NCI-H345 treated with DMSO at 0.1 percent for 48 hours (cell line): ENCODE measurements around the gene VWA8.
"Not testable (repeated sequence)": the region's sequence is repeated elsewhere in the genome, so short reads cannot be mapped to it uniquely, and the experiment has no call there.

Experiments used
- DNase-seq: peaks from one replicate; lab custom pipeline; 2025; ENCODE audit not compliant: unreplicated experiment; lab: John Stamatoyannopoulos, UW

The VWA8 gene

DNA sequence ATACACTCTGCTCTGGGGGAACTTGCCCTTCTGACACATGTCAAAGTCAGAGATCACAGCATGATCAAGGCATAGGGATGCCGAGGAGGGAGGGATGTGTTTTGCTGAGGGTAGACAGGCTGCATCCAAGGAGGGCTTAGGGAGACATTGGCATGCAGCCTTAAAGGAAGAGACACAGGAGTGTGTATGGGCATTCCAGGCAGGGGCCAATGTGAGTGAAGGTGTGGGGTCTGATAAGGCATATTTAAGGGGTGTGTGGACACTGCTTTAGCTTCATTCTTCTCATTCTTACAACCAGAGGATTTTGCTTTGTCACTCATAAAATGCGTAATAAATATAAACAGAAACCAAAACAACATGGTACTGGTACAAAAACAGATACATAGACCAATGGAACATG, 310.2 kb downstream of the VWA8 start:
- DNase-seq = no peak

DNA sequence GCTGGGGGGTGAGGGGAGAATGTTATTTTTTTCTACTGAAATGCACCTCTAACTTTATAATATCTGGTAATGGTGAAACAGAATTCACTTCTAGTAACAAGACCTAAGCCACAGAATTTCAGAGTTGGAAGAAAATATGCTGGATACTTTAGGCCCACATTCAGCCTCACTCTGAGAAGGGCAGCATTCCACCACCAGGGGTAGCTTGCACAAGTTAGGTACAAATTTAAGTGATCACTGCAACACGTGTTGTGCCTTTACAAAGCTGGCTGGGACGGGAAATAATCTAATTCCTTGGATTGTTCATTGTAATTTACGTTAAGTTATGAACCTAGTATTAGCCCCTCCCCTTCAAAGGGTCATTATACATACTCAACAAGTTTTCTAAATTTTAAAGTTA, 311.2 kb downstream of the VWA8 start:
- no peak for DNase-seq

DNA sequence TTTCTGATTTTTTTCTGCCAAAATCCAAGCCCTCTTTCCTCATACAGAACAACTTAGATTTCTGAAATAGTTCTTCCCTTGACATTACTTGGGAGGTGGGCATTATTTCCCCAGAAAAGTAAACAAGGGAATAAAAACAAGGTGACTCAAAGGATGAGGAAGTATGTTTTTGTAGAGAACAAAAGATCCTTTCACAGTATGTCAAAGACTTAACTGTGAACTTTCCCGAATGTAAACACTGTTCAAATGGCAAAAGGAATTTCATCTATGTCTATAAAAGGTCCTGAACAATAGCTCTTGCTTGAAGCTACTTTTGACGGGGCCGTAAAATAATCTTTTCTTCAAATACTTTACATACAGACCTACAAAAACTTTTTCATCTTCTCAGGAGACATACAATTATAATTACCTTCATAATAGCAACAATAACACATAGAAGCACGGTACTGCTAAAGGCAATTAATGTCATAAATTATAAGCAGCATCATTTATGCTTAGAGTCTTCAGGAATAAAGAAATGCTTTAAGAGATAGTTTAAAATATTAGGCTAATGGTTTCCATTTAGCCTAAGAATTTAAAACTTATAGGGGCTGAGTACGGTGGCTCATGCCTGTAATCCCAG, 312.5 kb downstream of the VWA8 start:
- DNase-seq = no peak

DNA sequence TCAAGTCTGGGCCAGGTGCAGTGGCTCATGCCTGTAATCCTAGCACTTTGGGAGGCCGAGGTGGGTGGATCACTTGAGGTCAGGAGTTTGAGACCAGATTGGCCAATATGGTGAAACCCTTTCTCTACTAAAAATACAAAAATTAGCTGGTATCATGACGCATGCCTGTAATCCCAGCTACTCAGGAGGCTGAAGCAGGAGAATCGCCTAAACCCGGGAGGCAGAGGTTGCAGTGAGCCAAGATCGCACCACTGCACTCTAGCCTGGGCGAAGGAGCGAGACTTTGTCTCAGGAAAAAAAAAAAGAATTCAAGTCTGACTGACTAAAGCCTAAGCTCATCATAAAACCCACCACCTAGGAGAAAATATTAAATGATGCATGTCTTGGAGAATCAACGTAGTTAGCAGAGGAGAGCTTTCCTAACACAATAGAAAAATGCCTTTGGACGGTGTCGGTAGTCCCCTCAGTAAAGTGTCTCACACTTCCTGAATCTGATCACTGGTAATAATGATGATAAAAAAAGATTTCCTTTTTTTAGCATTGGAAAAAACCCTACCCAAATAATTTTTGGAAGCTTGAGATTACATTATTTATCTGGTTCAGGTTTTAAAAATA, 313.1 kb downstream of the VWA8 start:
- DNase-seq = not testable (repeated sequence)

DNA sequence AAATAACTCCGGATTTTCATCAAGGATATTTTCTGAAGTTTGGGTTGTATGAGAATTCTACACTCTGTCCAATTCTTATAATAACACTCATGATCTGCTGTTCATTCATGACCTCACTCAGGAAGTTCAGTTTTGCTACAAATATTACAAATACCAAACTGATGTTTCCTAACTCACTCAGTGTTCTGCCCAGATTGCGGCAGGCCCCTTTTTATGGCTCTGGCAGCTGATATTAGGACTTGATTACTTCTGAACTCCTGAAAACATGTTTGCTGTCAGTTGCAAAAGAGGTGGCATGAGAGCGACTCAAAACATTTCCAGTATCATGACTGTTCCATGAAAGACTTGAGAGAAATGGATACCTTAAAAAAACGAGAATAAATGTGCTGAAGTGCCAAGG, 315.6 kb downstream of the VWA8 start:
- DNase-seq = no peak

DNA sequence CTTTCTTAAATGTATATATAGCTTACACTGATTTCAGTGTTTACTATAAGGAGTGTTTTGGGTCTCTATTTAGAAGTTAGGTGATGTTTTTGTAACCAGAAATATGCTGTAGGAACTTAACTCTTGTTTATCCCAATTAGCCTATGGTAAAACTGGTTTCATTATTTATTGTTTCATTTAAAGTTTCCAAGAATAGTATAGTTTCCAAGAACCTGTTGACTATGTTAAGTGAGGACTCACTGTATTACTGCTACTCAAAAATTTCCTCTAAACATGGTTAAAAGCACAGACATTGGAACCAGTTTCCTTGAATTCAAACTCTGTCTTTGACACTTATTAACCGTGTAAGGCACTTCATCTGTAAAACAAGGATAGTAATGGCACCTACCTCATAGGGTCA, 316.2 kb downstream of the VWA8 start:
- no peak for DNase-seq

DNA sequence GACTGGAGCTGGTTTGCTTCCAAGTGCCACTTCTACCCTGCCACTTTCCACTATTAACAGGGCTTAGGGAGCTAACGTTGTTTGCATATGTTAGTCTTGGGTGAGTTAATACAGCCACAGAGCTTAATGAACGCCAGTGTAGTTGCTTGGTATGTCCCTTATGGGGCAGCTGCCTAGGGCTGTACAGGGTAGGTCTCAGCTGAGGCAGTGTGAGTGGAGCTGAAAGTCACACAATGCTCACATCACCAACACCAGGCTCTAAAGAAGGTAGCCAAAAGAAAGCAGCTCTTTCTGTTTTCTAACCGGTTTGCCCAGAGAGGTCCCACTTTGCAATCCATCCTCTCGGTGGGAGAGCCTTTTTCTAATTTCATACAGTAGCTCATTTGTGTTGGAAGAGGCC, 317.4 kb downstream of the VWA8 start:
- no peak for DNase-seq

DNA sequence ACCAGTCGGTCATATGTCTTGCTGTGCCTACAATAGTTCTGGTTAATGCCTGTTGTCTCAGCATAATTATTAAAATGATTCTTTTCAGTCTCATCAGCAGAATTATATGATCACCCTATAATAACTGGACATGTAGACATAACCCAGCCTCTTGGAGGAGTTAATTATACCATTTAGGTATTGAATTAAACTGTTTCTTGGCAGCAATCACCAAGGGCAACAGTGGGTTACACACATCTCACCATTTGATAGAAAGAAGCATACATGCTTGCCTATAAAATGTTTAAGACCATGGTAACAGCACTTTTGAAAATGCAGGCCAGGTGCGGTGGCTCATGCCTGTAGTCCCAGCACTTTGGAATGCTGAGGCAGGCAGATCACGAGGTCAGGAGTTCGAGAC, 318.9 kb downstream of the VWA8 start:
- DNase-seq = no peak

DNA sequence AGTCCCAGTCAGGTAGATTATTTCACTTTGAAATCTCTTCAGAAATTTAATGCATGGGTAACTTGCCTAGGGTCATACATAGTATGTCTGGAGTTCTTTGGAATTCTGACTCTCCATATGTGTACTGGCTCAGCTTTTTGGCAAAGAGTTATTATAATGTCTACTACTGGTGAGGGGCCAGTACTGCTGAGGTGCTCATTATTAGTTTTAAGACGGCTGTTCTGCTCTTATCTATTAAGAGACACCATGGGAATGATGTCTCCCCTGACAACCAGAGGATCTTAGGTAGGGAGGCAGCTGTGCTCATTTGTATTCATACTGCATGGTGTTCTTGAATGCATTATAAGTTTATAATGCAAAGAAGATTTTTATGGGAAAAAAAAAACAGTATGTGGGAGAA, 319.5 kb downstream of the VWA8 start:
- DNase-seq = no peak

DNA sequence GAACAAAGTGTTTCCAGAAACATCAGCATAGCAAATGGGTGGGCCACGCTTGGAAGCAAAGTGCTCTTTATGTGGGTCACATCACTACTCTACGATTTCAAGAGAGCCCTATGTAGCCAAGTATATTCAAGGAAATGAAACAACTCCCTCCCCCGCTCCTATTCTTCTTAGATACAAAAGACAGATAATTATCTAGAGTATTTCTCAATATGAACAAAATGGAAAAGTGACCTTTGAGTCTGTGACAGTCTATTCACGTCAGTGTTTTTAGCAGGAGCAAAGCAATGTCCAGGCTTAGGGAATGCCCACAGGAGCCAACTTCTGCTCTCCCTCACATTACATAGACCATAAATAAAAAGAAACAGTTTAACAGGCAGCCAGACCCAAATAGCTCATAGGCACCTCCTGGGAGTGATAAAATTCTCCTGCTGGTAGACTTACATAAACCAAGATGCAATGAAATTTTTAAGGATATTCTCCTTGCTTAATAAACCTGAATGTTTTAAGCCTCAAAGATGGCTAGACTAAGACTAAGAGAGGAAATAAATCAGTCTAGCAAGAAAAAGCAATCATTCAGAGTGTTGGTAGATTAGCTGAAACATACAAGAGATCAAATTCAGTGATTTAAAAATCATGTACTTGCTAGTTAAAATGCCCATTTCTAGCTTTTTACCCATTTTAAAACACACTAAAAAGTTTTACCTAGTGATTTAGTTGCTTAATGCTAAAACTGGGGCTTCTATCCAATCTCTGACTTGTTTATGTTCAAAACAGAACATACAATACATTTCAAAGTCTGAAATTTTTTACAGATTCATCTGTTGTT, 320.7 kb downstream of the VWA8 start:
- DNase-seq = no peak

DNA sequence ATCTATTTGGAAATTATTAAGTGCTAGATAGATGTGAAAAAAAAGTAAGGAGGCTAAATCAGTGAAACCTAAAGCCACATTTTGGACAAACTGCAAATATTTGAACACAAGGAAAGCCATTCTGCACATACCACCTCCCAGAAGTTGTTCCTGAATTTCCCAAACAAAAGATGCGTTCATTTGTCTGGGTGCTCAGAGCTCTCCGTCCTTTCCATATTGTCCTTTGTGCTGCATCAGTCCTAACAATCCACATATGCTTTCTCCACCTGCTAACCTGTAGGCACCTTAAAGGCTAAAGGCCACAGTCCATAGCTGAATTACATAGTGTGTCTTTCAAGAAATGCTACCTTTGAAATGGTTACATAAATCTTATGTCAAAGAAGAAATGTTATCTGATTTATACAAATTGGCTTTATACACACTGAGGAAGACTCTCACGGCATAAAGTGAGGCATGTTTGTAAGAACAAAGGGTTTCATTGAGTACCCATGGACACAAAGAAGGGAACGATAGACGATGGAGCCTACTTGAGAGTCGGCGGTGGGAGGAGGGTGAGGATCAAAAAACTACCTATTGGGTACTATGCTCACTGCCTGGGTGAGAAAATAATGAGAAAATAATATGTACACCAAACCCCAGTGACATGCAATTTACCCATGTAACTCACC, 321.5 kb downstream of the VWA8 start:
- DNase-seq = no peak

DNA sequence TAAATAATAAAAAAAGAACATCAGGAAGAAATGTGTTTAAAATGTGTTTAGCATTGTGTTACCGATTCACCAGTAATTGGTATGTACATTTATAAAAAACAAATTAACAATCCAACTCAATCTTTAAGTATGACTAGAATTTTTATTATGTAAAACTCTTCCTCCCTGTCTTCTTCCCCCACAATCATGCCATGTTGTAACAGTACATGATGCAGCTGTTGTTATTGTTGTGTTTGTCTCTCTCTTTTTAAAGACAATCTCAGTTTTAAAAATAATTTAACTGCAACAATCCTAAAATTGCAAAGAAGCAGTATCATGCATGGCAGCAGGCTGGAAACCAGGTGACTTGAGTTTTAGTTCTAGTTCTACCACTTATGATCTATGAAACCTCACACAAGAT, 323.3 kb downstream of the VWA8 start:
- DNase-seq = no peak

DNA sequence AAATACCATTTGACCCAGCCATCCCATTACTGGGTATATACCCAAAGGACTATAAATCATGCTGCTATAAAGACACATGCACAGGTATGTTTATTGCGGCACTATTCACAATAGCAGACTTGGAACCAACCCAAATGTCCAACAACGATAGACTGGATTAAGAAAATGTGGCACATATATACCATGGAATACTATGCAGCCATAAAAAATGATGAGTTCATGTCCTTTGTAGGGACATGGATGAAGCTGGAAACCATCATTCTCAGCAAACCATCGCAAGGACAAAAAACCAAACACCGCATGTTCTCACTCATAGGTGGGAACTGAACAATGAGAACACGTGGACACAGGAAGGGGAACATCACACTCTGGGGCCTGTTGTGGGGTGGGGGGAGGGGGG, 323.9 kb downstream of the VWA8 start:
- DNase-seq = not testable (repeated sequence)

DNA sequence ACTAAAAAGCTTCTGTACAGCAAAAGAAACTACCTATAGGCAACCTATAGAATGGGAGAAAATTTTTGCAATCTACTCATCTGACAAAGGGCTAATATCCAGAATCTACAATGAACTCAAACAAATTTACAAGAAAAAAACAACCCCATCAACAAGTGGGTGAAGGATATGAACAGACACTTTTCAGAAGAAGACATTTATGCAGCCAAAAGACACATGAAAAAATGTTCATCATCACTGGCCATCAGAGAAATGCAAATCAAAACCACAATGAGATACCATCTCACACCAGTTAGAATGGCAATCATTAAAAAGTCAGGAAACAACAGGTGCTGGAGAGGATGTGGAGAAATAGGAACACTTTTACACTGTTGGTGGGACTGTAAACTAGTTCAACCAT, 324.3 kb downstream of the VWA8 start:
- not testable (repeated sequence) for DNase-seq

DNA sequence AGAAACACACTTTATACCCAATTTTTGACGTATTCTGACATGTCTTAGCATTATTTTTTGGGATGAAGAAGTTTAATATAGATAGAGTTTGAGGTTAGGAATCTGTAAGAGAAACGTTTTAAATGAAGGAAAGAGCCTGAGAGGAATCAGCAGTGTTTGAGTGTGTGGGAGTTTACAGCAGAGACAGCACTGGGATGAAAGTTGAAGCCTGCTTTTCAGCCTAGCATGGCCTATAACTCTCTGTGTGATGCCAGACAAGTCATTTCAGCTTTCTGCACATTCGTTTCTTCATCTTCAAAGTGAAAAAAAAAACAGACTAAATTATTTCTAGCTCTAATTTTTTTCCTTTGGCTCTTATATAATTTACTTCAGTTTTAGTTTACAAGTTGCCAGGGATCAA, 326.5 kb downstream of the VWA8 start:
- no peak for DNase-seq

DNA sequence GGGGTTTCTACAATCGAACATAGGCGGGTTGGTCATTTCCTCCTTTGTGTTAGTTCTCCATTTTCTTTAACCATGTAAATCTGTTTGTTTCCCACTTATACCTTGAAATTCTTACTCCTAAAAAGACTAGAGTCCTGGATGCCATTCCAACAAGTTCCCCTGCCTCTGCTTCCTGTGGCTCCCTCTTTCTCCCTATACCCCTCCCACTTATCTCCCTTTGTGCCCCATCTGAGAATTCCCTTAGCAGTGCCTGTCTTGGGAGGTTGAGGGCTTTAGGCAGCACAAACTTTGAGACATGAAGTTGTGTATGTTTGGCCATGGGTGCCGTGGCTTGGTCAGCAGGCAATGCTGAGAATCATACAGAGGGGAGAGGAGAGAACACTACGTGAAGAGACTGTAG, 327.1 kb downstream of the VWA8 start:
- DNase-seq = no peak

DNA sequence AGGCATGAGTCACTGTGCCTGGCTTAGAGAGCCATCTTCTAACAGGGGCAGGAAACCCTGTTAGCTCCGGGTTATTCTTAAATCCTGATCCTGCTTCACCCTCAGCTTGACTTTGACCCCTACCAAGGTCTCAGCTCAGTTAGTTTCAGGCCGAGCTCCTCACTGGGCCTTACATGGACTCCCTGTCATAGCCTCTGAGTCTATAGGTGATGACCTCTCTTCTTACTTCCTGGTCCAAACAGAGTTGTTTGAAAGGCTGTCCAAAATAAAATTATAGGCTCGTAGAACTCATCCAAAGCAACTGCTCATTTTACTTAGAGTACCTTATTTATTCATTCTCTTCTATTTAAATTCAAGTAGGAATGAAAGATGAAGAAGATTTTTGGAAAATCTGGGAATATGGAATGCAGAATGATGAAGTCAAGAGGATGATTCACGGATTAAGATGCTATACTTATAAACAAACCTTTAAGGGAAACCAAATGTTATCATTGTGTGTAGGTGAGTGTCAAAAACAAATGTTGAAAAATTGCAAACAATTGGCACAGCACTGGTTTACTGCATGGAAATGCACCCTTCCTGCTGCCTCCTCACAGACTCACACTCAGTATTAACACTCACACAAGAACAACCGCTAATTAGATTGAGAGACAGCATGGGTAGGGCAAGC, 329.5 kb downstream of the VWA8 start:
- no peak for DNase-seq

DNA sequence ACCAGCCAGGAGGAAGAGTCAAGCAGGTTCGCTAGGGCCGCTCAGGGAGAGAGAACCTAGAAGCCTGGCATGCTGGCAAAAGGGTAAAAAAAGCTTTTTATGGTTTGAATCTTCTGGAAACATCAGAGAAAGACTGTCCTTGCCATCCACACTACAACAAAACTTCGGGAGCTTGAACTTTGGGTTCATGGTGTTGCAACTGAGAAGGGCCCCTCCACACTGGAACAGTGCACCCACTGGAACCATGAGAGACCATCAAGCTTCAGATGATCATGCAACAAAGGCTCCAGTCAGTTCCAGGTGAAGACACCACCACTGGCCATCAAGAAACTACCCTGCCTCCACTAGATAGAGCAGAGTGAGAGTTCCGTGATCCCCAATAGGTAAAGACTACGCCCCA, 333.5 kb downstream of the VWA8 start:
- DNase-seq = no peak

DNA sequence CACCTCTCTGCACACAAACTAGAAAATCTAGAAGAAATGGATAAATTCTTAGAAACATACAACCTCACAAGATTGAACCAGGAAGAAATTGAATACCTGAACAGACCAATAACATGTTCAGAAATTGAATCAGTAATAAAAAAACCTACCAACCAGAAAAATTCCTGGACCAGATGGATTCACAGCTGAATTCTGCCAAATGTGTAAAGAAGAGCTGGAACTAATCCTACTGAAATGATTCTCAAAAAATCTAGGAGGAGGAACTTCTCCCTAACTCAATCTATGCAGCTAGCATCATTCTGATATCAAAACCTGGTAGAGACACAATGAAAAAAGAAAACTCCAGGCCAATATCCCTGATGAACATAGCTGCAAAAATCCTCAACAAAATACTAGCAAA, 336.9 kb downstream of the VWA8 start:
- DNase-seq = no peak

DNA sequence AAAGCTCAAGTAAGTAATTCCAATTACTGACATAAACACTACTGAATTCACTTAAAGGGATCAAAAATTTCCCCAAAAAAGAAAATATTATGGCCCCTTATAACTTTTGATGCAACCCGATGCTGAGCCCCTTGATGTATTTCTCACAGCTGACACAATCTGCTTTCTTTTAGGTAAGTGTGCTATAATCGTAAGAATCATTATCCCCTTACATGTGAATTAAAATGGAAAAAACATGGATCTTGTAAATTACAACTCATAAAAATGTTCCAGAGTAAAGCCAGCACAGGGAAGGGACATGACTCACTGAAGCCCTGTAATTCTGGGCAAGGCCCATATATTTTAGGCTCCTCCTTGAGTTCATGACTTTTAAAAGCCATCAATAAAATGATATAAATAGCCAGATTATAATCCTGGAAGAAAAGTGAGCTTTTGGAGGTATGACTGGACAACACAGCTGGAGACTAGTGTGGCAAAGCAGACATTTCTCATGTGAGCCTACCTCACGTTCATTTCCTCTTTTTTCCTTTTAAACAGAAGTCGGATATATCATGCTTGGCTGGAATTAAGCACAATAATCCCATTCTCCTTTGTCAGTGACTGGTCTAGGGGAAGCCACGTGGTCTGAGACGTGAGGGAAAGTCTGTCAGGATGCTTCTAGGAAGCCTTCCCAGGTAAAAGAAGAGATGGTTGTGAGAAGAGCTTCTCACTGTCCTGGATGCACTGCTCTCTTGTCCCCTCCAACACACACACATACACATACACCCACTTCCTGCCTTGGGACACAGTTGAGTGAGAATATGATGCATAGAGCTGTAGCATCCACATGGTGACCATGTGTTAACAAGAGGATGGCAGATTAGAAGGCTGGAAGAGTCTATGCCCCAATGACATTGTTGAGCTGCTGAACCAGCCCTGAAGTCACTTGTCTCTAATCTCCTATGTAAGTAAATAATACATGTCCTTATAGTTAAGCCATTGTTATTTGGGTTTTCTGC, 338.2 kb downstream of the VWA8 start:
- no peak for DNase-seq
